NCI-H82 treated with DMSO at 0.1 percent for 48 hours (cell line): ENCODE measurements around the gene OR52N5.

Source experiments
- DNase-seq: peaks from one replicate; lab custom pipeline; 2025; ENCODE audit not compliant: unreplicated experiment; lab: John Stamatoyannopoulos, UW

The OR52N5 gene

GRCh38 chr11:5726351-5726750 lies 56.8 kb downstream of the OR52N5 start:
- no peak for DNase-seq
